Esophagus (tissue), 2 donors: ENCODE results near the gene DMKN. TPM values are rescaled to one million over a fixed set of nuclear protein-coding genes. Genes with fewer than 3 reads are reported as not detected.

Experiments
- H3K27ac ChIP-seq, 2 donors: one replicate each; pipeline ENCODE4 v1.5.1; 2013; ENCODE audit warnings: low read depth in 2 of 2, mild to moderate bottlenecking in 2 of 2, inconsistent platforms in 1 of 2, low read length in 1 of 2, moderate library complexity in 1 of 2
- H3K27me3 ChIP-seq, 2 donors: one replicate each; pipeline ENCODE4 v1.6.1; 2013; ENCODE audit warnings: low read length in 2 of 2, control low read depth in 1 of 2, mild to moderate bottlenecking in 1 of 2; ENCODE audit not compliant: insufficient read depth in 2 of 2, control insufficient read depth in 1 of 2
- H3K36me3 ChIP-seq, 2 donors: one replicate each; pipeline ENCODE4 v1.6.1; 2013; ENCODE audit warnings: low read length in 1 of 2; ENCODE audit not compliant: control insufficient read depth in 2 of 2, insufficient read depth in 2 of 2
- H3K4me1 ChIP-seq, 2 donors: one replicate each; pipeline ENCODE4 v1.6.1; 2013; ENCODE audit warnings: low read length in 1 of 2; ENCODE audit not compliant: control insufficient read depth in 2 of 2, insufficient read depth in 2 of 2
- H3K4me3 ChIP-seq, 2 donors: one replicate each; pipeline ENCODE4 v1.5.1; 2013; ENCODE audit warnings: low read length in 2 of 2, mild to moderate bottlenecking in 2 of 2, low read depth in 1 of 2, moderate library complexity in 1 of 2
- H3K9me3 ChIP-seq, 2 donors: one replicate each; pipeline ENCODE4 v1.6.1; 2013; ENCODE audit warnings: mild to moderate bottlenecking in 2 of 2, low read depth in 1 of 2, low read length in 1 of 2, moderate library complexity in 1 of 2; ENCODE audit not compliant: control insufficient read depth in 2 of 2, insufficient read depth in 1 of 2
- WGBS, 2 donors: extraction: QIAGEN DNeasy Blood & Tissue Kit; methylation state at CpG; one replicate each; pipeline ENCODE4 v1.1.7; 2013; 5-methylcytosine and 5-hydroxymethylcytosine counted together
- polyA plus RNA-seq, 2 donors: library from polyadenylated mRNA; stranded (reverse); fragments of 200-250 nt; gene quantifications; one replicate each; pipeline ENCODE4 v1.2.3, GENCODE V29; 2013
- donor health status: healthy with polysubstance abuse.
- donor health status: Bipolar disorder and iron deficiency.

DMKN gene
- polyA plus RNA-seq, 2 donors = 223 to 315 TPM

DNA sequence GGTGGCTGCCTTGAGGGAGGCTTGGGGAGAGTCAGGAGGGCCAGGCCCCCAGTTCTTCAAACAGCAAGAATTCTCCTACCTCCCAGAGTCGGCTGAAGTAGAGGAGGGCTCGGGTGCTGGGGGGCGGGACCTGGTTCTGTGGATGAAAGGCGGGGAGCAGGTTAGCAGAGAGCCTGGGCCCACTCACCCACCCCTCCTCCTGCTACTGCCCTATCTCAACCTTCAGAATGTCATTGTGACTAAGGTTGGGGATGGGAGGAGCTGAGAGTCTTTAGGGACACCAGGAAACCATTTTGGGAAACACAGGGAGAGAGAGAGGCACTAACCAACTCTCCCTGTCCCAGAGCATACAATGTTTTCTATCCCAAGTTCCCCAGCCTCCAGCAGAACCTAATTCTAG is 10.7 kb downstream of the DMKN start:
- H3K36me3 ChIP-seq = peaks cover 0 to 8% of the 10 kb centered on the region in 2 donors
- H3K4me1 ChIP-seq = no peaks in the 10 kb centered on the region
- H3K9me3 ChIP-seq = no peaks in the 10 kb centered on the region
- WGBS, 2 donors = 85 to 86% methylated on average over 4 of the region's 4 CpGs
- H3K4me3 ChIP-seq = no peak overlapping the region
- H3K27ac ChIP-seq = no peak overlapping the region
- no peaks in the 10 kb centered on the region for H3K27me3 ChIP-seq

GRCh38 chr19:35501684-35502083 is 11.8 kb downstream of the DMKN start:
- no peak overlapping the region for H3K27ac ChIP-seq
- 78 to 83% methylated on average over 15 of the region's 15 CpGs for WGBS, 2 donors
- no peak overlapping the region for H3K4me3 ChIP-seq
- peaks cover 0 to 8% of the 10 kb centered on the region in 2 donors for H3K36me3 ChIP-seq
- H3K9me3 ChIP-seq = no peaks in the 10 kb centered on the region
- H3K4me1 ChIP-seq = no peaks in the 10 kb centered on the region
- H3K27me3 ChIP-seq = no peaks in the 10 kb centered on the region

DNA sequence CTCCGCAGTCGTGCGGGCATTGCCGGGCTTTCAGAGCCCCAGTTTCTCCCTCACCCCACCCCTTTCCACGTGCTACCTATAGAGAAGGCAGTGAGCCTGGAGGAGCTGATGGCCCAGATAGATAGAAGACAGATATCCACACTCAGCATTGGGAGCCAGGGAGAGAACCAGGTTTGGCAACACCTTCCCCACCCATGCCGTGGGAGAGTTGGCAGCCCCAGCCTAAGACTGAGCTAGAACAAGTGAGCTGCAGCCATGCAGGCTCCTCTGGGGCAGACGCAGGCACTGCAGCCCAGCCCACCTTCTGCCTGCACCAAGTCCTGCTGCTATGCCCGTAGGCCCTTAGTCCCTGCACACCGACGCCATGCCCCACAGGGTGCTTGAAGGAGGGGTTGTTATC is 12.8 kb downstream of the DMKN start:
- WGBS, 2 donors = 86 to 87% methylated on average over 10 of the region's 10 CpGs

GRCh38 chr19:35498984-35499527 is 14.4 kb downstream of the DMKN start:
- 75 to 81% methylated on average over 9 of the region's 9 CpGs for WGBS, 2 donors
- Histone ChIP-seq H3K4me1 (peaks cover 2 to 3% of the 10 kb centered on the region in 2 donors), H3K36me3 (peaks cover 0 to 3% of the 10 kb centered on the region in 2 donors), H3K9me3 (no peaks in the 10 kb centered on the region), H3K4me3 (no peak overlapping the region), H3K27ac (no peak overlapping the region), H3K27me3 (no peaks in the 10 kb centered on the region)

More for the DNA sequence above, 12.8 kb downstream of the DMKN start:
- no peak overlapping the region for H3K27ac ChIP-seq
- H3K9me3 ChIP-seq = no peaks in the 10 kb centered on the region
- H3K27me3 ChIP-seq = no peaks in the 10 kb centered on the region
- H3K4me1 ChIP-seq = no peaks in the 10 kb centered on the region
- H3K4me3 ChIP-seq = no peak overlapping the region
- peaks cover 0 to 8% of the 10 kb centered on the region in 2 donors for H3K36me3 ChIP-seq

DNA sequence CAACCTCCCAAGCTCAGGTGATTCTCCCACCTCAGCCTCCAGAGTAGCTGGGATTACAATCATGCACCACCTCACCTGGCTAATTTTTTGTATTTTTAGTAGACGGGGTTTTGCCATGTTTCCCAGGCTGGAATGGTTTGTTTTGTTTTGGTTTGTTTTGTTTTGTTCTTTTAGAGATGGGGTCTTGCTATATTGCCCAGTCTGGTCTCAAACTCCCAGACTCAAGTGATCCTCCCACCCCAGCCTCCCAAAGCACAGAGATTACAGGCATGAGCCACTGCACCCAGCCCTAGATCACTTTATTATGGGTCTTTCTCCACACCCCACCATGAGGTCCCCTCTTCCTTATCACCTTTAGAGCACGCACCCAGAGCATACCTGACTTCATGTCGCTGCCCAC is 15.2 kb downstream of the DMKN start:
- Histone ChIP-seq H3K36me3 (peaks cover 0 to 3% of the 10 kb centered on the region in 2 donors), H3K4me1 (peaks cover 2 to 5% of the 10 kb centered on the region in 2 donors), H3K4me3 (no peak overlapping the region), H3K27ac (no peak overlapping the region), H3K27me3 (no peaks in the 10 kb centered on the region), H3K9me3 (no peaks in the 10 kb centered on the region)
- WGBS, 2 donors = 80 to 85% methylated on average over 3 of the region's 3 CpGs

- Histone ChIP-seq H3K4me3 (no peak overlapping the region), H3K9me3 (no peaks in the 10 kb centered on the region), H3K27me3 (peaks cover 0 to 2% of the 10 kb centered on the region in 2 donors), H3K27ac (no peak overlapping the region), H3K36me3 (peaks cover 0 to 3% of the 10 kb centered on the region in 2 donors), H3K4me1 (peaks cover 2 to 5% of the 10 kb centered on the region in 2 donors)
- 70 to 71% methylated on average over 14 of the region's 14 CpGs for WGBS, 2 donors
Observed at GRCh38 chr19:35497406-35497805, 16.0 kb downstream of the DMKN start.

DNA sequence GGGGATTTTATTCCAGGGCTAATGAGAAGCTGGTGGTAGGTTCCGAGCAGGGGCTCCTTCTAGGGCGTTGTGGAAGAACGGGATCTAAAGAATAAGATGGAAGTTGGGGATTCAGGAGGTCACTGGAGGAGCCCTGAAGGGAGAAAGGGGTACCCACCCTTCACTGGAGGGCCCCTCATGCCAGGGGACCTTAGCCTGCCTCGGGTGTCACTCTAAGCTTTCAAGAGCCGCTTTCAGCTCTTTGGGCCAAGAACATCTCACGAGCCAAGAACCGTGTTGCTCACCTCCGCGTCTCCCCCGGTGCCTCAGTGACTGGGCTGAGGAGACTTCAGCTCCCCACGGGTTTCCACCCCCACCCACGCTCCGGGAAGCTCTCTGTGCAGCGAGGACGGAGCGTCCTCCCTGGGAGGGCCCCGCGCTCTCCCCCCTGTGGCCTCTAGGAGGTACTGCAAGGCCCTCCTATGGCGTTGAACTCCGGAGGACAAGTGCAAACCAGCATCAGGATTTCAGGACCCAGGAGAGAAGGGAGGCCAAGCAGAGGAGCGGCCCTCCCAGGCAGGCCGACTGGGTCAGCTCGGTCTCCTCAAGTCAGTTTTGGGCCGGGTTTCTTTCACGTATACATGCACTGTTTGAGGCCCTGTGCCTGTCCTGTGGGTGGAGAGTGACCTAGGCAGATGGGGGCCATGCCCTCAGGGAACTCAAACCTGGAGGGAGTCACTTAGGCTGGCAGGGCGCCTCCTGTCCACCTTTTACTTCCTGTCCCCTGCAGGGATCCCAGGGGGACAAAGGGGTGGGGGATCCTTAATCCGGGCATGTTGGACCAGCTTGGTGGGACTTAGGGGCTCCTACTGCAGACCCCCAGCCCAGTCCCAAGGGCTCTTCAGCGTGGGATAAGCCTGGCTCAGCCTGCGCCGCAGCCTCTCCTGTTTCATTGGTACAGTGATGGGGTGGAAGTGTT is 18.1 kb downstream of the DMKN start:
- Histone ChIP-seq H3K4me1 (peaks cover 2 to 5% of the 10 kb centered on the region in 2 donors), H3K27me3 (peaks cover 0 to 2% of the 10 kb centered on the region in 2 donors), H3K36me3 (no peaks in the 10 kb centered on the region), H3K27ac (peak overlapping the region in 1 of 2 donors; percentile 60), H3K9me3 (no peaks in the 10 kb centered on the region), H3K4me3 (no peak overlapping the region)
- 25% methylated on average over 30 of the region's 30 CpGs for WGBS, 2 donors

DNA sequence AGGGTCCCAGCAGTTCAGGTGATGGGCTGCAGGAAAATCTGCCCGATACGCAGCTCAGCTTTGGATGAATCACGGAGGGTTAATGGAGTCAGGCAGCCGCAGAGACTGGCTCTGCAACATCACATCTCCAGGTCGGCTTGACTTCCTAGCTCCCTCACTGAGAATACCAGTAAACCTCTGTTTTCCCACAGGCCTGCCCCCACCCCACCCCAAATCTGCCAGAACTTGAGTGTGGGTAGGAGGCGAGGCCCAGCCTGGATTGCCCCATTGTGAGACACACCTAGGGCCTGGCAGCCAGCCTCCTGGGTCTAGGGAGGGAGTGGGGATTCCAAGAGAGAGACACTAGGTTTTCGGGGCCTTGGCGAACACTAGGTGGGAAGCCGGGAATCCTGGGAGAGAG is 19.5 kb downstream of the DMKN start:
- no peaks in the 10 kb centered on the region for H3K36me3 ChIP-seq
- H3K4me1 ChIP-seq = peaks cover 2 to 5% of the 10 kb centered on the region in 2 donors
- 63 to 70% methylated on average over 9 of the region's 9 CpGs for WGBS, 2 donors
- H3K27me3 ChIP-seq = peaks cover 0 to 2% of the 10 kb centered on the region in 2 donors
- H3K9me3 ChIP-seq = no peaks in the 10 kb centered on the region
- H3K4me3 ChIP-seq = no peak overlapping the region
- peak overlapping the region; percentile 25 to 45 for H3K27ac ChIP-seq

GRCh38 chr19:35491836-35492360 is 21.6 kb downstream of the DMKN start:
- Histone ChIP-seq H3K27me3 (peaks cover 0 to 2% of the 10 kb centered on the region in 2 donors), H3K27ac (peak overlapping the region in 1 of 2 donors; percentile 62), H3K9me3 (no peaks in the 10 kb centered on the region), H3K36me3 (no peaks in the 10 kb centered on the region), H3K4me3 (no peak overlapping the region), H3K4me1 (peaks cover 2 to 5% of the 10 kb centered on the region in 2 donors)
- 76 to 77% methylated on average over 9 of the region's 9 CpGs for WGBS, 2 donors
